ENCODE measurements around the gene INAFM1. TPM values are rescaled to one million over a fixed set of nuclear protein-coding genes. Genes with fewer than 3 reads are reported as not detected.

INAFM1 gene
- total and polyA plus RNA-seq, 2 donors from 2014 or later, result 17.0 to 28.4 TPM

DNA sequence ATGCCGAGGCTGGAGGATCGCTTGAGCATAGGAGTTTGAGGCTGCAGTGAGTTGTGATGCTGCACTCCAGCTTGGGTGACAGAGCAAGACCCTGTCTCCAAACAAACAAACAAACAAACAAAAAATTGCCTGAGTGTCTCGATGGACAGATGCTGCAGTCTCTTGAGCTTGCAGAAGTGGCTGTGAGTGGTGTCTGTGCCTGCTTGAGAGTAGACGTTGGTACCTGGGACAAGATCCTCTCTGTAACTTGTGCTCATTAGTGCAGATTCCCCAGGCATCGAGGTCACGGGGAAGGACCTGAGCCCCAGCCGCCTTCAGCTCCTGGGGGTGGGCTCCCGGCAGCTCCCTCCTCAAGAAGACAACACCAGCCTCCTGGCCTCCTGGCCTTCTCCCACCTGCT, 48.7 kb downstream of the INAFM1 start:
- H3K36me3 ChIP-seq (ENCODE audit: control insufficient read depth in 2 of 3, insufficient read depth in 3 of 3, low read length in 3 of 3), result no peaks in the 10 kb centered on the region
- intact Hi-C loops (cut with DNase I), result no loop called here
- no peak overlapping the region for H3K27ac ChIP-seq (ENCODE audit: low read depth in 2 of 2, low read length in 2 of 2)

DNA sequence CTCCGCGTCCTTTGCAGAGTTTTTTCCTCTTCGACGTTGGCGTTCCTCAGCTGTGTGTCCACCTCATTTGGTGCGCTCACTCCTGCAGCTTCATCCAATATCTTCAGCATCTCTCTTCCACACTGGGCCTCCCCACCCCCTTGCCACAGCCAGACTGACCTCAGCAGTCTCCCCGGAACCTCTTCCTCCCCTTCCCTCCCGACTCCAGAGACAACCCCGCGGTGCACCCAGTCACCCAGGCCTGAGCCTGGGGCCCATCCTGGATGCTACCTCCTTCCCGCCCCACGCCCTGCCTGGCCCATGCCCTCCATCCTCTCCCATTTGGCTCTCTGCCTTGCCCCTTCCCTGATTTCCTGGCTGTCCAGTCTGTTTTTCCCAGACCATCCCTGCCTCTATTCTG, 49.2 kb downstream of the INAFM1 start:
- FAIRE-seq (no peak), DNase-seq (no peak)
- TF ChIP-seq, protein P1, sequence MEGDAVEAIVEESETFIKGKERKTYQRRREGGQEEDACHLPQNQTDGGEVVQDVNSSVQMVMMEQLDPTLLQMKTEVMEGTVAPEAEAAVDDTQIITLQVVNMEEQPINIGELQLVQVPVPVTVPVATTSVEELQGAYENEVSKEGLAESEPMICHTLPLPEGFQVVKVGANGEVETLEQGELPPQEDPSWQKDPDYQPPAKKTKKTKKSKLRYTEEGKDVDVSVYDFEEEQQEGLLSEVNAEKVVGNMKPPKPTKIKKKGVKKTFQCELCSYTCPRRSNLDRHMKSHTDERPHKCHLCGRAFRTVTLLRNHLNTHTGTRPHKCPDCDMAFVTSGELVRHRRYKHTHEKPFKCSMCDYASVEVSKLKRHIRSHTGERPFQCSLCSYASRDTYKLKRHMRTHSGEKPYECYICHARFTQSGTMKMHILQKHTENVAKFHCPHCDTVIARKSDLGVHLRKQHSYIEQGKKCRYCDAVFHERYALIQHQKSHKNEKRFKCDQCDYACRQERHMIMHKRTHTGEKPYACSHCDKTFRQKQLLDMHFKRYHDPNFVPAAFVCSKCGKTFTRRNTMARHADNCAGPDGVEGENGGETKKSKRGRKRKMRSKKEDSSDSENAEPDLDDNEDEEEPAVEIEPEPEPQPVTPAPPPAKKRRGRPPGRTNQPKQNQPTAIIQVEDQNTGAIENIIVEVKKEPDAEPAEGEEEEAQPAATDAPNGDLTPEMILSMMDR (IDR thresholded peaks at IDR 0.05; ENCODE audit: borderline replicate concordance, extremely low read depth, insufficient read depth), result no peak
- intact Hi-C loops (cut with DNase I), result no loop called here
- H3K9ac ChIP-seq (ENCODE audit: low read length in 3 of 3), result no peak overlapping the region
- peaks cover 0 to 4% (median 0%) of the 10 kb centered on the region in 3 donors for H3K9me3 ChIP-seq (ENCODE audit: control insufficient read depth in 2 of 3, insufficient read depth in 1 of 3, low read length in 3 of 3)
- H3K4me3 ChIP-seq (ENCODE audit: low read length in 3 of 3), result no peak overlapping the region
- H3K27me3 ChIP-seq (ENCODE audit: control insufficient read depth, insufficient read depth, low read length), result no peaks in the 10 kb centered on the region
- H3K4me1 ChIP-seq (ENCODE audit: control insufficient read depth in 2 of 3, insufficient read depth in 2 of 3, low read depth in 1 of 3, low read length in 3 of 3), result no peaks in the 10 kb centered on the region
- H3K36me3 ChIP-seq (ENCODE audit: control insufficient read depth in 2 of 3, insufficient read depth in 3 of 3, low read length in 3 of 3), result no peaks in the 10 kb centered on the region
- H3K27ac ChIP-seq (ENCODE audit: low read depth in 2 of 2, low read length in 2 of 2), result peak overlapping the region in 1 of 2 donors; percentile 72

More for the DNA sequence above, 48.7 kb downstream of the INAFM1 start:
- Histone ChIP-seq H3K4me3 (ENCODE audit: low read length in 3 of 3) (no peak overlapping the region), H3K4me1 (ENCODE audit: control insufficient read depth in 2 of 3, insufficient read depth in 2 of 3, low read depth in 1 of 3, low read length in 3 of 3) (no peaks in the 10 kb centered on the region), H3K9me3 (ENCODE audit: control insufficient read depth in 2 of 3, insufficient read depth in 1 of 3, low read length in 3 of 3) (peaks cover 0 to 4% (median 0%) of the 10 kb centered on the region in 3 donors), H3K27me3 (ENCODE audit: control insufficient read depth, insufficient read depth, low read length) (no peaks in the 10 kb centered on the region), H3K9ac (ENCODE audit: low read length in 3 of 3) (no peak overlapping the region)
- TF ChIP-seq, protein P1 (IDR thresholded peaks at IDR 0.05; ENCODE audit: borderline replicate concordance, extremely low read depth, insufficient read depth), result no peak
- FAIRE-seq (no peak), DNase-seq (no peak)

DNA sequence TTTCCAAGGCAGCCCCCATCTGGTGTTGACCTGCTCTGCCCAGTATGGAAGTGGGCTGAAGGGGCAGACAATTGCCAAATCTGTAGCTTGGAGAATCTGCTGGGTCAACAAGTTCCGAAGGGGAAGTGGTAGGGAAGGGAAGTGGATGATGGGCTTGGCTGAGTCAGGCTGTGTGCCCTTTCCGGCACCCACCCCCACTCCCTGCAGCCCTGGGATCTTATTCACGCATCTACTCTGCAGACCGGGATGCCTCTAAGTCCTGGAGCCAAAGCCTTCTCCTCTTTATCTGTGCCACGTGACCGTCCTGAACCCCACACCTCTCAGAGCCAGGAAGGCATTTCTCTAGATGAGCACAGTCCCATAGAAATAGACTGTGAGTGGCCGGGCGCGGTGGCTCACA, 49.8 kb downstream of the INAFM1 start:
- no peaks in the 10 kb centered on the region for H3K4me1 ChIP-seq (ENCODE audit: control insufficient read depth in 2 of 3, insufficient read depth in 2 of 3, low read depth in 1 of 3, low read length in 3 of 3)
- FAIRE-seq (no peak), DNase-seq (no peak)
- H3K36me3 ChIP-seq (ENCODE audit: control insufficient read depth in 2 of 3, insufficient read depth in 3 of 3, low read length in 3 of 3), result no peaks in the 10 kb centered on the region
- intact Hi-C loops (cut with DNase I), result no loop called here
- TF ChIP-seq, protein P1 (IDR thresholded peaks at IDR 0.05; ENCODE audit: borderline replicate concordance, extremely low read depth, insufficient read depth), result no peak
- H3K27ac ChIP-seq (ENCODE audit: low read depth in 2 of 2, low read length in 2 of 2), result peak overlapping the region in 1 of 2 donors; percentile 72
- H3K4me3 ChIP-seq (ENCODE audit: low read length in 3 of 3), result no peak overlapping the region
- no peaks in the 10 kb centered on the region for H3K27me3 ChIP-seq (ENCODE audit: control insufficient read depth, insufficient read depth, low read length)
- H3K9ac ChIP-seq (ENCODE audit: low read length in 3 of 3), result no peak overlapping the region
- H3K9me3 ChIP-seq (ENCODE audit: control insufficient read depth in 2 of 3, insufficient read depth in 1 of 3, low read length in 3 of 3), result peaks cover 0 to 4% (median 0%) of the 10 kb centered on the region in 3 donors

Small RNA genes within 50 kb of the gene (microRNA-seq; reads per million reads assigned to microRNA genes)
- gene MIR3190 (not detected), gene MIR3191 (not detected)

Other genes with a start within 250 kb of the INAFM1 start
- 34.1 TPM for gene TMEM160, start 226.3 kb upstream of the INAFM1 start, total RNA-seq
- gene TMEM160, start 226.3 kb upstream of the INAFM1 start, polyA plus RNA-seq (ENCODE audit: insufficient read depth, low read depth, low replicate concordance), result 57.9 TPM
- 55.2 TPM for gene ZC3H4, start 161.1 kb upstream of the INAFM1 start, total RNA-seq
- gene ZC3H4, start 161.1 kb upstream of the INAFM1 start, polyA plus RNA-seq (ENCODE audit: insufficient read depth, low read depth, low replicate concordance), result 5.7 TPM
- gene SAE1, start 144.1 kb upstream of the INAFM1 start, total RNA-seq, result 49.4 TPM
- 39.5 TPM for gene SAE1, start 144.1 kb upstream of the INAFM1 start, polyA plus RNA-seq (ENCODE audit: insufficient read depth, low read depth, low replicate concordance)
- 14.2 TPM for gene BBC3, start 43.7 kb upstream of the INAFM1 start, total RNA-seq
- gene BBC3, start 43.7 kb upstream of the INAFM1 start, polyA plus RNA-seq (ENCODE audit: insufficient read depth, low read depth, low replicate concordance), result 3.2 TPM
- 49.0 TPM for gene CCDC9, start 18.4 kb upstream of the INAFM1 start, total RNA-seq
- 14.0 TPM for gene CCDC9, start 18.4 kb upstream of the INAFM1 start, polyA plus RNA-seq (ENCODE audit: insufficient read depth, low read depth, low replicate concordance)
- gene C5AR1, start 35.0 kb downstream of the INAFM1 start, total RNA-seq, result 26.6 TPM
- 6.5 TPM for gene C5AR1, start 35.0 kb downstream of the INAFM1 start, polyA plus RNA-seq (ENCODE audit: insufficient read depth, low read depth, low replicate concordance)
- 2.5 TPM for gene C5AR2, start 57.3 kb downstream of the INAFM1 start, total RNA-seq
- 3.0 TPM for gene C5AR2, start 57.3 kb downstream of the INAFM1 start, polyA plus RNA-seq (ENCODE audit: insufficient read depth, low read depth, low replicate concordance)
- 13.6 TPM for gene DHX34, start 74.4 kb downstream of the INAFM1 start, total RNA-seq
- gene DHX34, start 74.4 kb downstream of the INAFM1 start, polyA plus RNA-seq (ENCODE audit: insufficient read depth, low read depth, low replicate concordance), result 7.2 TPM
- 7.6 TPM for gene MEIS3, start 144.6 kb downstream of the INAFM1 start, total RNA-seq
- gene MEIS3, start 144.6 kb downstream of the INAFM1 start, polyA plus RNA-seq (ENCODE audit: insufficient read depth, low read depth, low replicate concordance), result 3.8 TPM
- 0.94 TPM for gene SLC8A2, start 197.0 kb downstream of the INAFM1 start, total RNA-seq
- gene SLC8A2, start 197.0 kb downstream of the INAFM1 start, polyA plus RNA-seq (ENCODE audit: insufficient read depth, low read depth, low replicate concordance), result not detected
- 7.4 TPM for gene KPTN, start 209.3 kb downstream of the INAFM1 start, total RNA-seq
- gene KPTN, start 209.3 kb downstream of the INAFM1 start, polyA plus RNA-seq (ENCODE audit: insufficient read depth, low read depth, low replicate concordance), result 25.5 TPM
- gene NAPA, start 240.2 kb downstream of the INAFM1 start, total RNA-seq, result 136 TPM
- gene NAPA, start 240.2 kb downstream of the INAFM1 start, polyA plus RNA-seq (ENCODE audit: insufficient read depth, low read depth, low replicate concordance), result 213 TPM

Data from kidney (tissue), 14 donors.